NCI-H82 (cell line): ENCODE data around the gene SCN5A.

Experiments
- DNase-seq: peaks from one replicate; lab custom pipeline; 2025; lab: John Stamatoyannopoulos, UW

SCN5A gene

DNA sequence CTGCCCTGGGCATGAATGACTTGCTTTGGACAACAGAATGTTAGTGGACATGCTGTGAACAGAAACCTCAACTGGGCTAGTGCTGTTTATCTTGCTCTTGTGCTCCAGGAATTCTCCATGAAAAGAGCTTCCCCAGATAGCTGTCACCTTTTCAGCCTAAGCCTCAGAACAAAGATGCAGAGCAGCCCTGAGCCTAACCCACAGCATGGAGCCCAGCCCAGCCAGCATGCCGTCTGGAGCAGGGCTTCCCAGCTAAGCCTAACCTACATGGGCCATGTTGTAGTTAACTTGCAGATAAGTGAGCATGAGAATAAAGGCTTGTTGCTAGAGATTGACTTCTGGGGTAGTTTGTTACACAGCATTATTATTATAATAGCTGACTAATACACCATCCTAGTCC lies 48.9 kb downstream of the SCN5A start:
- no peak for DNase-seq

DNA sequence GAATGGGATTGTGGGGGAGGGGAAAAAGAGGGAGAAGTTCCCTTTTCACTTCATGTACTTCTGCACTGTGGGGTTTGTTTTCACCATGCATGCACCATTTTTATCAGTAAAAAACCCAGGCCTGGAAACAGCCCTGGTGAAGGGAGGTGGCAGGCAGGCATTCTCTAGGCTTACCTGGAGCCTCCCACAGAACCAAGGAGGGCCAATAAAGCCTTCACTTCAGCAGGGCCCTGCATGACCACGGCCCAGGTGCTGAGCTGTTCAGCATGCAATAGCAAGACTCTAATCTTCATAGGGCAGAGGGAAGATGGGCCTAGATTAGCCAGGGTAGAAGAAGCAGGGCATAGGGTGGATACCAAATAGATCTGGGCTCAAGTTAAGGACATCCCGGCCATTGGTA lies 49.6 kb downstream of the SCN5A start:
- no peak for DNase-seq

DNA sequence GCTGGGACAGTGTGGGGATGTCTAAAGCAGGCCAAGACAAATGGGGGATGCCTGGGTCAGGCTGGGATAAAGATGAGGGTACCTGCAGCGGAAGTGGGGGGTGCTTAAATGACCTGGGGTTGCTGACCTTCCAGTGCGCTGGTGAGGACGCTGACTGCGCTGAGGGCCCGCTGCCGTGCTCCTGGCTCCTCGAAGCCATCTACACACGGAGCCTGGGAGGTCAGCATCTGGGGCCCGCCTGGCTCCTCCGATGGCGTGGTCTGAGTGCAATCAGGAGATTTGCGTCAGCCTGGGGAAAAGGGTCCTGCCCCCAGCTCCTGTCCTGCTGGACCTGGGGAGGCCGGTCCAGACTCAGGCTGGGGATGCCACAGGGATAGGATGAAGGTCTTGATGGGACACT lies 50.7 kb downstream of the SCN5A start:
- no peak for DNase-seq

DNA sequence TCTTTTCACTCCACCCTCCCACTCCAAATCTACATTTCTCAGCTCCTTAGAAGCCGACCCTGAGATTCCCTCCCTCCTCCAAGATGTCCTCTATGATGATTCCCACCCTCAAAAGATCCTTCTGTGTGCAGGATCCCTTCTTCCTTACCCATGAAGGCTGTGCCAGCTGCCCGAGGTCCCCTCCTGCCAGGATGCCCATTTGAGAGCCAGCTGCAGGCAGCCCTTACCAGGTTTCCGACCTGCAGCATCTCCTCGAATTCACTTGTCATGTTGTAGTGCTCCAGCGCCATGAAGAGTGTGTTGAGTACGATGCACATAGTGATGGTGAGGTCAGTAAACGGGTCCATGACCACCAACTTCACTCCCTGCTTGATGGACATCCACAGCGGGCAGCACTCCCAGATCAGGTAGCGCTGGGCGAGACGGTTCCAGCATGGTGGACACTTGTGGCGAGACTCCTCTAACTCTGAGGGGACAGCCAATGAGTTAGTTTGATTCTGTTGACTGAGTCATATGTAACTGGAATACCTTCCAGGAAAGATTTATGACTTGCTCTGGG lies 51.9 kb downstream of the SCN5A start:
- DNase-seq, result no peak

DNA sequence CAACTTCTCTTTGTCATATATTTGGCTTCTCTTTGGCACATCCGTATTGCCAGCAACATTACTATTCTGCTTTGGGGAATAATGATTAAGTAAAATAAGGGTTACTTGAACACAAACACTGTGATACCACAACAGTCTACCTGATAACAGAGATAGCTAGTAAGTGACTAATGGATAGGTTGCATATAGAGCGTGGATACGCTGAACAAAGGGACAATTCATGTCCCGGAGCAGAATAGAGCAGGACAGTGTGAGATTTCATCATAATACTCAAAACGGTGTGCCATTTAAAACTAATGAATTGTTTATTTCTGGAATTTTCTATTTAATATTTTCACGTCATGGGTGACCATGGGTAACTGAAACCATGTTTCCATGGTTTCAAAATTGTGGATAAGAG lies 54.1 kb downstream of the SCN5A start:
- DNase-seq, result no peak

DNA sequence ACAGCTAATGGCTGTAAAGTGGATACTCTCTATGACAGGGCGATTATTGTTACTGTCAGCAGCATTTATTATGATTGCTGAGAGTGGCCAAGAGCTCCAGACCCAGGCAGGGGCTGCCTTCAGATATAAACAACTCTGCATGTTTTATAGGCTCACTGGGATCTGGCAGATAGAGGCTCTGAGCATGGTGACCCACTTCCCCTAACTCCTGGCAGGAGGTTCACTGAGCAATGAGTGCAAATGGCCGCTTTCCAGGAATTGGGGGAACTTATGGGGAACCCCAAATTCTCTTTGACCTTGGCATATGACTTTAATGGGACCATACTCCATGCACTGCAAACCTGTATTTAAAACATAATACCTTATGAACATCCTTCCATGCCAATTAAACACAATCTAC lies 59.0 kb downstream of the SCN5A start:
- DNase-seq, result no peak

DNA sequence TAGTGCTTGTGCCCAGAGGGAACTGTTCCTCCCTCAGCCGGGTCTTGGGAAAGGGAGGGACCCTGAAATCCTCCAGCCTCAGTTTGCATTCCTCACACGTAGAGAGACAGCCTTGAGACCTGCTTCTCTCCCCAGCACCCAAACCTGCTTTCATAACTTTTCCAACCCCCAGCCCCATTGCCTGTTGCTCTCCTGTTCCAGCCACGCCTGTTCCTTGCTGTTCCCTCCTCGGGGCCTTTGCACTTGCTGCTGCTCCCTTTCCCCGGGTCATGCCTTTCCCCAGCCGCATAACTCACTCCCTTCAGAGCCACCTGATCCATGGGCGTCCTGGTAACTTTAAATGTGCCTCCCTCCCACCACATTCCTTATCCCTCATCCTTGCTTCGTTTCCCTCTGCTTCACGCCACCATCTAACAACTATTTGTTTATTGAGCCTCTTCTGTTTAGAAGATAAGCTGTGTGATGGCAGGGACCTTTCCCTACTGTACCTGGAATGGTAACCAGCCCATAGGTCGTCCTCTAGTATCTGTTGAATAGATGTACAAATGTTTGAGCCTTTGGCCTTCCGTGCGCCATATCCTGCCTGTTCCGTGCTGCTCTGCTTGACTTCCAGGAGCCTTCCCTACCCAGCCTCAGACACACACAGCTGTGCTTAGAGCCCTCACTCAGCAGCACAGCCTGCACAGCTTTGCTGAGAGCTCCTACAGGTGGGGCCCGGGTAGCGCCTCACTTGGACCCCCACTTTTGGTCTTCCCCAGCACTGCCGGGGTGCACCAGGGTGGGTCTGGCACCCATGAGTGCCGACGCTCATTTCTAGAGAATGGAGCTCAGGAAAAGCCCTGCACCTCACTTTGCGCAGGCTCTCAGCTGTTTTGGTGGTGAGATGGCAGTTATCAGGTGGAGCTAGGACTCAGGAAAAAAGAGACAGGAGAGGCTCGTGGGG lies 60.2 kb downstream of the SCN5A start:
- DNase-seq, result no peak

DNA sequence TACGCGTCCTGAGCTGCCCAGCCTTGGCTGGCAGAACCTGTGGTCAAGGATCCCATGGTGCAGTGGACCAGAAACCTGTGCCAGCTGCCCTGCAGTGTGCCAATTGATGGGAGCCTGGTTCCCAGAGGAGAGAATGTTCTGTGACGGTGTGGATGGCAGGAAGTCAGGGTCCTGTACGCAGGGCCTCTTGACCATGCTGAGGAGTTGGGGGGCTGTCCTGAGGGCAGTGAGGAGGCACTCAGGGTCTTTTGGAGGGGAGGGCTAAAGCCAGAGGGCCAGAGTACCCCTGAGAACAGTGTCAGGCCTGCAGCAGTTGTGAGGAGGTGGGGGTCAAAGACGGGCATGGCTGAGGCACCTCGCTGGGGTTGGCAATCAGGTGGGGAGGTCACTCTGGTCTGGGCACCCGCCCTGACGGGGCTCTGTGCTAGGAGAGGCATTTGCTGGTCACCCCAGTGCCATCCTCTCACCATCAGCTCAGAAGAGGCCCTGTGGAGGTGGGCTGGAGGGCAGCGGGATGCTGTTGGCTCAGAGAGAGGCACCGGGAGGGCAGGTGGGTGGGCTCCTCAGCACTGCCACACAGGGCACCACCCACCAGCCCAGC lies 61.0 kb downstream of the SCN5A start:
- DNase-seq, result no peak

DNA sequence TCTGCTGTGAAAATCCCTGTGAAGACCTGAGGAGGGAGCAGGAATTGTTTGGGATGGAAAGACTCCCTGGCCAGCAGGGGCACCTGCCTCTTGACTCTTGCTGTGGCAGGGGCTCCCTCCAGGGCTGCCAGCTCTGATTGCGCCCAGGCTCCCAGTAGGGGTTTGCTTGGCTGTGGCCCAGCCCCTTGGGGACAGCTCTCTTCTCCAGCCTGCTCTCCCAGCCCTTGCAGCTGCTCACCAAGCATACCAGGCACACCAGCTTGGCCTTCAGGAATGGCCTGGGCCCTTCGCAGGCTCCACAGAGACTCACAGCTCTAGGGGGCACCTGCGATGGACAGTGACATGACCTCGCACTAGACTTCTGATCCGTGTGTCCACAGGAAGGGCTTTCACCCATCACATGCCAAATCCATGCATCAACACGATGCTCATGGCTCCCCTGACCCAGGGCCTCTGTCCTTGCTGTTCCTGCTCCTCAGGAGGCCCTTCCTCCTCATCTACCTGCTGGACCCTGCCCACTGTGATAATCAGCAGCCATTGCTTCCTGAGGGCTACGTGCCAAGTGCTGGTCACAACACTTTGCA lies 61.8 kb downstream of the SCN5A start:
- no peak for DNase-seq

DNA sequence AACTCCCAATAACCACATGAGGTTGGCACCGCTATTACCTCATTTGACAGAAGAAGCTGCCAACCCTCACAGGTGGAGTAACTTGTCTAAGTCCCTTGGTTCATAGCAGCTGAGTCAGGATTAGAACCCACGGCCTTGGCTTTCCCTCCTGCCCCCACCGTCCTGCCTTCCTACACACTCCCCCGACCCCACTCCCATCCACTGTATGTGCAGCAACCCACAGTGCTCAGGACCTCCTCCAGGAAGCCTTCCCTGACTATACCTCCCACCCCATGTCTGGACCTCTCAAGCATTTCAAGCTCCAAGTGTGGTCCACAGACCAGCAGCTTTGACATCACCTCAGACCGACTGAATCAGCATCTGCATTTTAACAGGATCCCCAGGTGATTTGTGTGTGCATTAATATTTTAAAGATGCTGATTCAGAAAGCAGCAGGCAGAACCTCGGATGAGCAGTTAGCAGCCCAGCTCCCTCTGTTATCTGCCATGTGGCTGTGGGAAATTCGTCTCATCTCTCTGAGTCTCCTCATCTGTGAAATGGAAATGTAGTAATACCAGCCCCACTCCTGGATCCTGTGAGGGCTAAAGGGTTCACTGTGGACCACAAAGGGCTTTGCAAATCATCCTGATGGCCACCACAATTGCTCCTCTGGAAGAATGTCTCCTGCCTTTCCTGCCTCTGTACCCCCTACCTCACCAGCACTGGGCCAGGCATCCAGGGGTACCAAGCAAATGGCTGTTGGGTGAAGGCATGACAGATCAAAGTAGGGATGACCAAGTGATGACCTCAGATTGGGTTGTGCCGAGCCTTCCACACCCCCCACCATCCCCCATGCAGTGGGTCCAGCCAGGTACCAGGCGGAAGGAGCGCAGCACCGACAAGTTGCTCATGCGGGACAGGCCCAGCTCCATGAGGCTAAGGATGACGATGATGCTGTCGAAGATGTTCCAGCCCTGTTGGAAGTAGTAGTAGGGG lies 62.7 kb downstream of the SCN5A start:
- no peak for DNase-seq

DNA sequence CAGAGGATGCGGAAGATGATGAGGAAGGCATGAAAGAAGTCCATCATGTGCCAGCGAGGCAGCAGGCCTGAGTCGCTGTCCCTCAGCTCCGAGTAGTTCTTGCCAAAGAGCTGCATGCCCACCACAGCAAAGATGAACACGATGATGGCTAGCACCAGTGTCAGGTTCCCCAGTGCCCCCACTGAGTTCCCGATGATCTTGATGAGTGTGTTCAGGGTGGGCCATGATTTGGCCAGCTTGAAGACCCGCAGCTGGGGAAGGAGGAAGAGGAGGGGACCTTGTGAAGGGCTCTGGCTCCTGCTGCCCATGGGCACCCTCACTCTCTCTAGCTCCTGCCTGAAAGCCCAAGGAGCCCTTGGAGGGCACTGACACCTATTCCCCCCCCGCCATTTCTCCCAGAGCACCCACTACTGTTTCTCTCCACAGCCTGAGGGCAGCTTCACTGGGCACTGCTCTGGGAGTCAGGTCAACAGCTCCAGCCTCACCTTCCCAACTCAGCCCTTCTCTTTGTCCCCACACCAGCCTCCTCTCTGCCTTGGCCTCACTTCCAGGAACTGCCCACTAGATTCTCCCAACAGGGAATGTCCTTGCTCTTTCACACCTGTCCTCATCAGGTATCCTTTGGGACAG lies 63.6 kb downstream of the SCN5A start:
- no peak for DNase-seq

DNA sequence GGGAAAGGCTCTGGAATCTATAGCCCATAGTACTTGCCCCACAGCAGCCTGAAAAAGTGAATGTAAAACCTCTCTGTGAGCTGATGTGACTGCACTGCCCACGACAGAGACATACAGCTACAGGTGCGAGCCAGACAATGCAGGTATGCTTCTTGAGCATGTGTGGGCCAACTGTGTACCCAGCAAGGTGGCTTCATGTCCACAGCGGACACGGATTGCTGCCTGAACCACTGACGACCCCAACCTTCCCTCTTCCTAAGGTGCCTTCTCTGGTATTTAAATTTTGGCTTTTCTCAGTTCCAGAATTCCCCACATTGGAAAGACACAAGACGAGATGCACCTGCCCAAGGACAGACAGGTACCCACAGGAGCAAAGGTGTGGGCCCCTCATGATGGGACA lies 65.8 kb downstream of the SCN5A start:
- no peak for DNase-seq

DNA sequence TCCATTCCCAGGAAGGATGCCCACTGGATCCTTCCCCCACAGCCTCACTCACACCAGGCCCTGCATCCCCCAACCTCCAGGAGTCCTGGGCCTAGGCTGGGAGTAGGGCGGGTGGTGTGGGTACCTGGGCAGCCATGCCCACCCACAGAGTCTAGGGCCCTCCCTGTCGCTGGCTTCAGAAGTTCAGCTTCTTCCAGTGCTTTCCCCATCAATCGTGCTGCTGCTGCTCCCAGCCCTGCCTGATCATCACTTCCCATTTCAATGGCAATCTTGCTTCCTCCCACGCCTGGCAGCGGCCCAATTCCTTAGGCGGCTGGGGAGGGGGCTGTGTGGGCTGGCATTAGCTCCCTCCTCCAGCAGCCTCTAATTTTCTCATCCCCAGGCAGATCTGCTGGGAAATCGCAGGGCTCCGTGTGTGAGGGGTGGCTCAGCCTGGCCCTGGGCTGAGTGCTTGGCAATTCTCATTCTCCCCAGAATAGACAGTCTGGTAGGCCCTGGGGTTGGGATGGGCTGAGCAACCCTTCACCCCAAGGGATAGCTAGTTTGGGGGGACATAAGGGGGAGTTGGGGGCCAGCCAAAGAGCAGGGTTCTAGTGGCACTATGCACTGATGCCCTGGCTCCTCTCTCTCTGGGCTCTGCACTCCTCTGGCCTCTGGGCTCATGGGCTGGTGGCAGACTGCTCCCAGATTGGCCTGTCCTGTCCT lies 66.4 kb downstream of the SCN5A start:
- DNase-seq, result no peak

DNA sequence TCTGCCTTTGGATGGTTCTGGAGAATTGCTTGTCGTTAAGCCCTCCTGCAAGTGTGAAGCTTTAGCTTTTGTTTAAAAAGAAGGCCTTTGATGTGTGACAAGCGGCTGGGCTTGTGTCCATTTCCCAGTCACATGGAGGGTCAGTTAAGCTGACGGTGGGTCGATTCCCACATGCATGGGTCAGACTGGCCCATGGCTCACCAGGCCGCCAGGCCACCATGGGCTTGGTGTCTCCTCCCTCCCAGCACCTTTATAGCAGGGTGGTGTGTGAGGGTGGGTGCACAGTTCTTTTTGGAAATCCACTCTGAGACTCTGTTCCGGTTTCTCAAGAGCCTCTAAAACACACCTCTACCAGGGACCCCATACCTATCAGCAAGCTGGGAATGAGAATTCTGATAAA lies 67.2 kb downstream of the SCN5A start:
- DNase-seq, result no peak

DNA sequence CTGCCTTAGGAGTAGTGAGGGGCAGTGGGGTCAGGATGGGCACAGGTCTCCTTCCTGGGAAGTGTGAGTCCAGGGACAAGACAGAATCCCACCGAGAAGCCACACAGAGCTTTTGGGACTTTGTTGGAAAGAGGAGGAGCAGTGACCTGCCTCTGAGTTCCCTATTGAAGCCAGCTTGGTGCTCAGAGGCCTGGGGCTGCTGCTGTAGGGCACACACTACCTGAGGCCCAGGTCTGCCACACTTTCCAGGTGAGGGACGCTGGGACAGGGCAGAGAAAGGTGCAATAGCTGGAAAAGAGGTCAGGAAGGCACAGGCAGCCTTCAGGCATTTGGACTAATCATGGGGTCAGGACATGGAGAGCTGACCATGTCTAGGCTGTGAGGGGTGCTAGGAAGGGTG lies 67.7 kb downstream of the SCN5A start:
- no peak for DNase-seq

DNA sequence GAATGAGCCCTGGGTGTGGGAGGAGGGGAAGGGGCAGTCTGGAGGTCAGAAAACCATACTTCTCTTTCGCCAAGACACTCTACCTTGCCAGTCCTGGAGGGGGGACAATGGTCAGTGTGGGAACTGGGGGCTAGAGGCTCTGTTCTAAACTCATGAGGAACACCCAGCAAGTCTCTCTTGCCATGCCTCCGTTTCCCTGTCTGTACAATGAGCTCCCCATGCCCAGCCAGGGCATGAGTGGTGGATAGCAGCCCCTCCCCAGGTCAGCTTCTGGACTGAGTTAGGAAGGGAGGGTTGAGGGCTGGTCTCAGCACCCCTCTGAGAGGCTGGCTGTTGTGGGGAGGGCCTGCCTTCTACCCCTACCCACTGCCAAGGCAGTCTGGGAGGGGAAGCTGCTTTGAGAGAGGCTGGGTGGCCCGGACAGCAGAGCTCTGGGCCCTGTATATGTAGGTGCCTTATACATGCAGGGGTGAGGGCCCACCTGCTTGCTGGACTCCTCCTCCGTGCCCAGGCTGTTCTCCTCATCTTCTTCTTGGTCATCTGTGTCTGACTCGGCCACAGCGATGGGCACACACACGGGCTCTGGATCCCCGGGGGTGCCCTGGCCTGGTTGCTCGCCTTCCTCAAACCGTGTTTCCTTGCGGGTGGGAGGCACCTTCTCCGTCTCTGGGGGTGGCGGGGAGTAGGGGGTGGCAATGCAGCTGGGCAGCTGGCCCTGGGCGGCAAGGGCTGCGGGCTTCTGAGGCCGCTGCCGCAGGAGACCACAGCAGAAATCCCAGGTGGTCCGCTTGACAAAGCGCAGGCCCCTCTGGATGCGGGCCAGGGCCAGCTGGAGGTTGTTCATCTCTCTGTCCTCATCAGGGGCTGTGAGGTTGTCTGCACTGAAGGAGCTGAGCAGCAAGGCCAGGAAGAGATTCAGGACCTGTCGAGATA lies 68.8 kb downstream of the SCN5A start:
- no peak for DNase-seq

DNA sequence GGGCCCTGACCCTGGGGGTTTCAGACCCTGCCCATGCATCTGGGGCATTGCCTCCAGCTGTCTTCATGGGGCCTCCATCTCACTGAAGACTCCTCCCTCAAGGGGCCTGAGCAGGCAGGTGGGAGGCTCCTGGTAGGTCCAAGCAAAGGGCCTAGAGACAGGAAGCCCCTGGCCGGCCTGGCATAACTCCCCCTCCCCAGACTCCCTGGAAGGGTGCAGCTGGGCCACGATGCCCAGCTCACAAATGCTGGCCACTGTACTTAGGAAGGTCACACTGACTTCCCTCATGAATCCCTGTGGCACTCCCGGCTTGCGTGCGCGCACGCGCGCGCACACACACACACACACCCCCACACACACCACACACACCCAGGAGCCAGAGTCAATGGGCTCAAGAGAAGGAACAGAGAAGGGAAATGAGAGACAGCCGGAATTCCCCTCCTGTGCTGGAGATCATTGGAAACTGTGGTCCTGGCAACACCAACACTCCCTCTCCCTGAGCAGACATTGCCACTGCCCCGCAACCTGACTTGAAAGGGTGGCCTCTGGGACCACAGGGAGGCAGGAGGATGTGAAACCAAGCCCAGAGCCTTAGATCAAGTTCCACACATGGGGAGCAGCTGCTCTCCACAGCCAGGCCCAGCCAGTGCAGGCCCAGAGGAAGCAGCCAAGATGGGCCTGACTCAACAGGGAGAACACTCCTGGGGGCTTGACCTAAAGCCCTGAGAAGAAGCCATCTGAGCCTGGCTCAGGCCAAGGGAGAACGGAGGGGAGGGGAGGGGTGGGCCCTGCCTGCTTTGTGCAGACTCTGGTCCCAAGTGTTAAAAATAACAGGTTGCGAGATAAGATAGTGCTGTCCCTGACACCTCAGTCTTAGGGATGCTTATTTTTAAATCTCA lies 69.7 kb downstream of the SCN5A start:
- no peak for DNase-seq

DNA sequence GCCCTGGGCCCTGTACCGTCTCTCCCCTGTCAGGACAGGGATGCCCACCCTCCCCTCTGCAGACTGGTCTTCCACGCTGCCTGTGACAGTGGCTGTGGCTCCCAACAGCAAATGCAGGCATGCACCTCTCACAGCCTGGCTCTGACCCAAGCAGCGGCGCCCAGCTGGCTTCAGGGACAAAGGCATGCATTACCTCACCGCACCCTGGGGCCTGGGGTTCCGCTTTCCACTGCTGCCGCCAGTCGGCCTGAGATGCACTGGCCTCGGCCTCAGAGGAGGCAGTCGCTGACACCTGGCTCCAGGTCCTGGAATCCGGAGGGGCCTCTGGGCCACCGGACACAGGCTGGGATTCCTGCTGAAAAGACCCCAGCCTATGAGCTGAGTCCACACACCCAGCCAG lies 70.3 kb downstream of the SCN5A start:
- DNase-seq, result no peak

DNA sequence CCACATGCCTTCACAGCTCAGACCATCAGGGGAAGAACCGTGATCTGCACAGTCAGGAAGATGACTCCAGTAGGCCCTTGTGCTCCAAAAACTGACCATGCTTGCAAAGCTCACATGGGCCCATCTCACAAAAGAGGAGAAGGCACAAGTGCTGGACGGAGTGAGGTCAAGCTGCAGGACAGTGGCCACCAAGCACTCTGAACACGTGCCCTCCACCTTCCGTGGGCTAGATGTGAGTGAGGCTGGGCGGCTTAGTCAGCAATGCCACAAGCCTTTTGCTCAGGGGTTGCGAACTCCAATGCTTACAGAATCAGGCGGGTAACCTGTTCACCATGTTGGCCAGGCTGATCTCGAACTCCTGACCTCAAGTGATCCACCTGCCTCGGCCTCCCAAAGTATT lies 70.9 kb downstream of the SCN5A start:
- no peak for DNase-seq
